ENCODE measurements around the gene HUNK. TPM values are rescaled to one million over a fixed set of nuclear protein-coding genes. Genes with fewer than 3 reads are reported as not detected.

Gene HUNK
- total and polyA plus RNA-seq, 2 donors (not counting 1 experiment from before 2014, with no cell fraction given) = 0.01 to 0.07 TPM

DNA sequence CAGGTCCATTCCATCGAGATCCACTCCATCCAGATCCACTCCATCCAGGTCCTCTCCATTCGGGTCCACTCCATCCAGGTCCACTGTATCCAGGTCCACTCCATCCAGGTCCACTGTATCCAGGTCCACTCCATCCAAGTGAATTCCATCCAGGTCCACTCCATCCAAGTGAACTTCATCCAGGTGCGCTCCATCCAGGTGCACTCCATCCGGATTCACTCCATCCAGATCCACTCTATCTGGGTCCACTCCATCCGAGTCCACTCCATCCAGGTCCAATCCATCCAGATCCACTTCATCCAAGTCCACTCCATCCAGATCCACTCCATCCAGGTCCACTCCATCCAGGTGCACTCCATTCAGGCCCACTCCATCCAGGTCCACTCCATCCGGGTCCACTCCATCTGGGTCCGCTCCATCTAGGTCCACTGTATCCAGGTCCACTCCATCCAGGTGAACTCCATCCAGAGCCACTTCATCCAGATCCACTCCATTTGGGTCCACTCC, 157.4 kb downstream of the HUNK start:
- WGBS (ENCODE audit: insufficient coverage) = 64% methylated on average over 7 of the region's 7 CpGs
- Histone ChIP-seq H3K4me1 (ENCODE audit: control insufficient read depth in 2 of 2, insufficient read depth in 2 of 2, low read length in 2 of 2) (no peaks in the 10 kb centered on the region), H3K9me3 (ENCODE audit: control extremely low read depth in 1 of 3, control insufficient read depth in 2 of 3, insufficient read depth in 1 of 3, low read length in 2 of 3) (no peaks in the 10 kb centered on the region), H3K9ac (ENCODE audit: low read length) (no peak overlapping the region), H3K4me3 (ENCODE audit: control extremely low read depth in 1 of 5, extremely low read depth in 1 of 5, insufficient read depth in 1 of 5, low read depth in 2 of 5, low read length in 4 of 5) (no peak overlapping the region), H3K79me2 (ENCODE audit: control insufficient read depth, insufficient read depth, low read length) (no peaks in the 10 kb centered on the region), H3K4me2 (replicated peaks; ENCODE audit: low read depth, low read length, poor library complexity, severe bottlenecking) (no peak overlapping the region), H2AFZ (ENCODE audit: insufficient read depth, low read depth, low read length, poor library complexity, severe bottlenecking) (no peak overlapping the region), H3K36me3 (replicated peaks in 1 of 2; ENCODE audit: control extremely low read depth in 1 of 2, control insufficient read depth in 1 of 2, extremely low read depth in 1 of 2, insufficient read depth in 2 of 2, low read length in 1 of 2) (no peaks in the 10 kb centered on the region), H4K20me1 (ENCODE audit: control insufficient read depth, insufficient read depth, low read length, poor library complexity, severe bottlenecking) (no peaks in the 10 kb centered on the region), H3K27me3 (replicated peaks in 1 of 4; ENCODE audit: control extremely low read depth in 1 of 4, control insufficient read depth in 3 of 4, insufficient read depth in 4 of 4, low read length in 3 of 4) (no peaks in the 10 kb centered on the region), H3K27ac (ENCODE audit: low read length in 2 of 2) (no peak overlapping the region)
- H3K27me3 Mint-ChIP-seq = peaks cover 4% of the 10 kb centered on the region
- no peaks in the 10 kb centered on the region for H3K9me3 Mint-ChIP-seq (ENCODE audit: insufficient read depth)
- H3K4me1 Mint-ChIP-seq = no peaks in the 10 kb centered on the region
- intact Hi-C loops (cut with micrococcal nuclease) = no loop called here
- DNase-seq (no peak), ATAC-seq (ENCODE audit: low read depth) (no peak)
- H3K27ac Mint-ChIP-seq = no peak overlapping the region
- POLR2A ChIA-PET = no interaction called here
- TF ChIP-seq, protein P1, sequence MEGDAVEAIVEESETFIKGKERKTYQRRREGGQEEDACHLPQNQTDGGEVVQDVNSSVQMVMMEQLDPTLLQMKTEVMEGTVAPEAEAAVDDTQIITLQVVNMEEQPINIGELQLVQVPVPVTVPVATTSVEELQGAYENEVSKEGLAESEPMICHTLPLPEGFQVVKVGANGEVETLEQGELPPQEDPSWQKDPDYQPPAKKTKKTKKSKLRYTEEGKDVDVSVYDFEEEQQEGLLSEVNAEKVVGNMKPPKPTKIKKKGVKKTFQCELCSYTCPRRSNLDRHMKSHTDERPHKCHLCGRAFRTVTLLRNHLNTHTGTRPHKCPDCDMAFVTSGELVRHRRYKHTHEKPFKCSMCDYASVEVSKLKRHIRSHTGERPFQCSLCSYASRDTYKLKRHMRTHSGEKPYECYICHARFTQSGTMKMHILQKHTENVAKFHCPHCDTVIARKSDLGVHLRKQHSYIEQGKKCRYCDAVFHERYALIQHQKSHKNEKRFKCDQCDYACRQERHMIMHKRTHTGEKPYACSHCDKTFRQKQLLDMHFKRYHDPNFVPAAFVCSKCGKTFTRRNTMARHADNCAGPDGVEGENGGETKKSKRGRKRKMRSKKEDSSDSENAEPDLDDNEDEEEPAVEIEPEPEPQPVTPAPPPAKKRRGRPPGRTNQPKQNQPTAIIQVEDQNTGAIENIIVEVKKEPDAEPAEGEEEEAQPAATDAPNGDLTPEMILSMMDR (IDR thresholded peaks at IDR 0.05) = no peak
- no peak for TF ChIP-seq EZH2 (IDR thresholded peaks at IDR 0.05; ENCODE audit: borderline replicate concordance, insufficient read depth, low read depth, low read length, poor library complexity, severe bottlenecking)
- no peak overlapping the region for H3K4me3 Mint-ChIP-seq
- CTCF ChIA-PET = no interaction called here

DNA sequence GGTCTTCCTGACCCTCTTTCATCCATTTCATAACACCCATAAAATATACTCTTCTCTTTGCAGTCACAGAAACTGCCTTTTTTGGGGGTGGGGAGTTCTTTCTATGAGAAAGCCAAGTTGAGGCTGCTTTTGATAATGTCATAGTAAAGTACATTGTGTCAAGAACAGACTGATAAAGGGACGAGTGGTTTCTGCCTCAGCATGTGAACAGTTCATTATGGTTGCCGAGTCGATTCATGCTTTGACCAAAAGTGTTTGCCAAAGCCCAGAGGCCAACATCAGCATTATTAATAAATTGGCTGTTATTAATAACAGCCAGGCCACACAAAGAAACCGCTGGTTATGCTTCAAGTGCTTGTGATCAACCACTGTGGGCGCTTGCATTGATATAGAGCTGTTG, 162.0 kb downstream of the HUNK start:
- no peak overlapping the region for H3K27ac ChIP-seq (ENCODE audit: low read length in 2 of 2)
- H3K27me3 ChIP-seq (replicated peaks in 1 of 4; ENCODE audit: control extremely low read depth in 1 of 4, control insufficient read depth in 3 of 4, insufficient read depth in 4 of 4, low read length in 3 of 4) = no peaks in the 10 kb centered on the region
- TF ChIP-seq EZH2 (IDR thresholded peaks at IDR 0.05; ENCODE audit: borderline replicate concordance, insufficient read depth, low read depth, low read length, poor library complexity, severe bottlenecking) = no peak
- TF ChIP-seq, protein P1 (IDR thresholded peaks at IDR 0.05) = no peak
- DNase-seq (no peak), ATAC-seq (ENCODE audit: low read depth) (no peak)
- H3K79me2 ChIP-seq (ENCODE audit: control insufficient read depth, insufficient read depth, low read length) = no peaks in the 10 kb centered on the region
- Mint-ChIP-seq H3K27me3 (peaks cover 9% of the 10 kb centered on the region), H3K9me3 (ENCODE audit: insufficient read depth) (no peaks in the 10 kb centered on the region), H3K4me1 (no peaks in the 10 kb centered on the region), H3K27ac (no peak overlapping the region), H3K4me3 (no peak overlapping the region)
- H4K20me1 ChIP-seq (ENCODE audit: control insufficient read depth, insufficient read depth, low read length, poor library complexity, severe bottlenecking) = no peaks in the 10 kb centered on the region
- H3K9me3 ChIP-seq (ENCODE audit: control extremely low read depth in 1 of 3, control insufficient read depth in 2 of 3, insufficient read depth in 1 of 3, low read length in 2 of 3) = no peaks in the 10 kb centered on the region
- H3K4me2 ChIP-seq (replicated peaks; ENCODE audit: low read depth, low read length, poor library complexity, severe bottlenecking) = no peak overlapping the region
- H3K36me3 ChIP-seq (replicated peaks in 1 of 2; ENCODE audit: control extremely low read depth in 1 of 2, control insufficient read depth in 1 of 2, extremely low read depth in 1 of 2, insufficient read depth in 2 of 2, low read length in 1 of 2) = no peaks in the 10 kb centered on the region
- CTCF ChIA-PET = no interaction called here
- no peak overlapping the region for H3K9ac ChIP-seq (ENCODE audit: low read length)
- POLR2A ChIA-PET = no interaction called here
- no peak overlapping the region for H2AFZ ChIP-seq (ENCODE audit: insufficient read depth, low read depth, low read length, poor library complexity, severe bottlenecking)
- H3K4me3 ChIP-seq (ENCODE audit: control extremely low read depth in 1 of 5, extremely low read depth in 1 of 5, insufficient read depth in 1 of 5, low read depth in 2 of 5, low read length in 4 of 5) = no peak overlapping the region
- intact Hi-C loops (cut with micrococcal nuclease) = no loop called here
- WGBS (ENCODE audit: insufficient coverage) = 80% methylated on average over 1 of the region's 5 CpGs
- no peaks in the 10 kb centered on the region for H3K4me1 ChIP-seq (ENCODE audit: control insufficient read depth in 2 of 2, insufficient read depth in 2 of 2, low read length in 2 of 2)

Data from B cell (primary cell).